Stomach (tissue), 9 donors: ENCODE data around the gene LDB2. TPM values are rescaled to one million over a fixed set of nuclear protein-coding genes. Genes with fewer than 3 reads are reported as not detected.
"Not testable (repeated sequence)": the region's sequence is repeated elsewhere in the genome, so short reads cannot be mapped to it uniquely, and the experiment has no call there.

Source experiments
- DNase-seq, 2 donors: peaks; one replicate each; pipeline versions ENCODE4 v3.0.0 to v3.0.0-alpha.2; 2013 to 2019
- H3K27ac ChIP-seq, 5 donors: fragments of 200-600 bp in 4 of 5; sonication (generic) in 4 of 5; one replicate each; pipeline ENCODE4 v1.5.1; 2013 to 2019; ENCODE audit warnings: mild to moderate bottlenecking in 1 of 5, moderate library complexity in 1 of 5
- H3K27me3 ChIP-seq, 3 donors: fragments of 200-600 bp; sonication (generic); one replicate each; pipeline ENCODE4 v1.5.1; 2017 to 2019; ENCODE audit warnings: mixed run types in 1 of 3
- H3K36me3 ChIP-seq, 4 donors: fragments of 200-600 bp; sonication (generic); 1 replicate in 3 of 4; 2 replicates in 1 of 4; pipeline ENCODE4 v1.5.1; 2016 to 2019
- H3K4me1 ChIP-seq, 4 donors: fragments of 200-600 bp; sonication (generic); one replicate each; pipeline ENCODE4 v1.5.1; 2016 to 2019
- H3K4me3 ChIP-seq, 4 donors: fragments of 200-600 bp; sonication (generic) in 3 of 4; one replicate each; pipeline ENCODE4 v1.5.1; 2016 to 2019; ENCODE audit warnings: mild to moderate bottlenecking in 1 of 4
- H3K9me3 ChIP-seq, 4 donors: fragments of 200-600 bp; sonication (generic); one replicate each; pipeline ENCODE4 v1.5.1; 2016 to 2019
- EP300 ChIP-seq: sonication (generic); formaldehyde crosslinking; IDR thresholded peaks from one replicate; pipeline ENCODE4 v1.6.1; 2017; ENCODE audit warnings: antibody characterized with exemption
- POLR2A ChIP-seq, 4 donors: fragments of 450-650 bp; IDR thresholded peaks; one replicate each; pipeline ENCODE4 v1.6.1; 2016; ENCODE audit warnings: antibody characterized with exemption in 4 of 4, control low read depth in 2 of 4, mild to moderate bottlenecking in 1 of 4, moderate library complexity in 1 of 4
- POLR2AphosphoS5 ChIP-seq, 3 donors: sonication (generic); formaldehyde crosslinking; IDR thresholded peaks; one replicate each; pipeline ENCODE4 v1.6.1; 2016; ENCODE audit warnings: antibody characterized with exemption in 3 of 3
- WGBS, 5 donors: extraction: QIAGEN DNeasy Blood & Tissue Kit in 3 of 5; methylation state at CpG; one replicate each; pipeline versions ENCODE4 v1.1.5 to v1.1.7; 2013 to 2018; 5-methylcytosine and 5-hydroxymethylcytosine counted together
- intact Hi-C: fragments of 100-400 bp; cut with DNase I; formaldehyde crosslinking; loops from one replicate; pipeline ENCODE4 v1.15.1; 2023; ENCODE audit warnings: low total_unique reads
- polyA plus RNA-seq, 3 donors: library from polyadenylated mRNA; stranded (reverse); fragments of 200-250 nt; gene quantifications; one replicate each; pipeline ENCODE4 v1.2.3, GENCODE V29; 2013
- total RNA-seq, 5 donors: library from RNA; depleted of rRNA; stranded (reverse); fragments of >200 nt; gene quantifications; one replicate each; pipeline versions ENCODE4 v1.1.0 to v1.2.3, GENCODE V29; 2014 to 2016
- TF ChIP-seq, protein P1 (sequence below), 7 experiments: fragments of 450-650 bp in 4 of 7; fragments of 200-600 bp in 3 of 7; sonication (generic) in 3 of 7; IDR thresholded peaks; one replicate each; pipeline ENCODE4 v1.5.1; 2016 to 2019; ENCODE audit warnings: antibody characterized with exemption in 7 of 7, control low read depth in 2 of 7, mild to moderate bottlenecking in 1 of 7
- donor health status: healthy with polysubstance abuse.
- donor health status: Bipolar disorder and iron deficiency.
- donor health status: healthy.

The LDB2 gene
- total and polyA plus RNA-seq, 8 donors: 6.2 to 63.3 (median 12.8) TPM

DNA sequence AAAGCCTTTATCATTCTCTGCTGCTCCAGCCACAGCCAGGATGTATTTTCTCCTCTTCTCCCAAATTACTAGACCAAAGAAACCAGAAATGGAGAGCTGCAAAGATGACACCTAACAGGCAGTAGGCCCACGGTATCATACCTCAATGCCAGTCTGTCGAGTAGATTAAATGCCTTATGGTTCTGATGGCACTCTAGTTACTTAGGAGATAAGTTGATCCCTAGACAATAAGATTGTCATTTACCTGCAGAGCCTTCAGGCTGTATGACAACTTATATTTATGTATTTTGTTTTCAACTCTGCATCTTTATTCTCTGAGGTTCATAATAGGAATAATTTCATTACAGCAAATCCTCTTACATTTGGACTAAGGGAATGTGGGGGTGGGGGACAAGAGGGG is 262.1 kb downstream of the LDB2 start:
- Histone ChIP-seq H3K4me3 (no peak overlapping the region), H3K27me3 (no peaks in the 10 kb centered on the region), H3K27ac (peak overlapping the region in 2 of 5 donors; percentile 10 to 65), H3K9me3 (peaks cover 0 to 5% (median 0%) of the 10 kb centered on the region in 4 donors), H3K36me3 (no peaks in the 10 kb centered on the region), H3K4me1 (peaks cover 0 to 9% (median 5%) of the 10 kb centered on the region in 4 donors)
- 75 to 89% (median 83%) methylated on average over 2 of the region's 2 CpGs for WGBS, 5 donors
- TF ChIP-seq POLR2AphosphoS5 (IDR thresholded peaks at IDR 0.05) (no peak), POLR2A (IDR thresholded peaks at IDR 0.05) (no peak), EP300 (no peak)
- TF ChIP-seq, protein P1, sequence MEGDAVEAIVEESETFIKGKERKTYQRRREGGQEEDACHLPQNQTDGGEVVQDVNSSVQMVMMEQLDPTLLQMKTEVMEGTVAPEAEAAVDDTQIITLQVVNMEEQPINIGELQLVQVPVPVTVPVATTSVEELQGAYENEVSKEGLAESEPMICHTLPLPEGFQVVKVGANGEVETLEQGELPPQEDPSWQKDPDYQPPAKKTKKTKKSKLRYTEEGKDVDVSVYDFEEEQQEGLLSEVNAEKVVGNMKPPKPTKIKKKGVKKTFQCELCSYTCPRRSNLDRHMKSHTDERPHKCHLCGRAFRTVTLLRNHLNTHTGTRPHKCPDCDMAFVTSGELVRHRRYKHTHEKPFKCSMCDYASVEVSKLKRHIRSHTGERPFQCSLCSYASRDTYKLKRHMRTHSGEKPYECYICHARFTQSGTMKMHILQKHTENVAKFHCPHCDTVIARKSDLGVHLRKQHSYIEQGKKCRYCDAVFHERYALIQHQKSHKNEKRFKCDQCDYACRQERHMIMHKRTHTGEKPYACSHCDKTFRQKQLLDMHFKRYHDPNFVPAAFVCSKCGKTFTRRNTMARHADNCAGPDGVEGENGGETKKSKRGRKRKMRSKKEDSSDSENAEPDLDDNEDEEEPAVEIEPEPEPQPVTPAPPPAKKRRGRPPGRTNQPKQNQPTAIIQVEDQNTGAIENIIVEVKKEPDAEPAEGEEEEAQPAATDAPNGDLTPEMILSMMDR (IDR thresholded peaks at IDR 0.05): no peak
- DNase-seq: no peak
- intact Hi-C loops: no loop called here

DNA sequence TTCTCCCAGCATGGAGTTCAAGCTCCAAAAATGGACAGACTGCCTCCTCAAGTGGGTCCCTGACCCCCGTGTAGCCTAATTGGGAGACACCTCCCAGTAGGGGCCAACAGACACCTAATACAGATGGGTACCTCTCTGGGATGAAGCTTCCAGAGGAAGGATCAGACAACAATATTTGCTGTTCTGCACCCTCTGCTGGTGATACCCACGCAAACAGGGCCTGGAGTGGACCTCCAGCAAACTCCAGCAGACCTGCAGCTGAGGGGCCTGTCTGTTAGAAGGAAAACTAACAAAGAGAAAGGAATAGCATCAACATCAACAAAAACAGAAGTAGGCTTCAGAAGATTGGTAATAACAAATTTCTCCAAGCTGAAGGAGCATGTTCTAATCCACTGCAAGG is 269.2 kb downstream of the LDB2 start:
- 87 to 92% (median 91%) methylated on average over 2 of the region's 2 CpGs for WGBS, 5 donors
- H3K27ac ChIP-seq, DNase-seq, H3K9me3 ChIP-seq, H3K4me1 ChIP-seq, H3K4me3 ChIP-seq, H3K27me3 ChIP-seq, intact Hi-C loops, H3K36me3 ChIP-seq: not testable (repeated sequence)

DNA sequence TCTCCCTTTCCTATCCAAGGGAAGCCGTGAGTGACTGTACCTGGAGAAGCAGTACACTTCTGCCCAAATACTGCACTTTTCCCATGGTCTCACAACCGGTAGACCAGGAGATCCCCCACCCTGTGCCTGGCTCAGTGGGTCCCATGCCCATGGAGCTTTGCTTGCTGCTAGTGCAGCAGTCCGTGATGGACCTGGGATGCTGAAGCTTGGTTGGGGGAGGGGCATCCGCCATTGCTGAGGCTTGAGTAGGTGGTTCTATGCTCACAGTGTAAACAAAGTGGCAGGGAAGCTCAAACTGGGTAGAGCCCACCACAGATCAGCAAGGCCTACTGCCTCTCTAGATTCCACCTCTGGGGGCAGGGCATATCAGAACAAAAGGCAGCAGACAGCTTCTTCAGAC is 269.6 kb downstream of the LDB2 start:
- H3K4me1 ChIP-seq, H3K9me3 ChIP-seq, intact Hi-C loops, H3K27ac ChIP-seq, H3K36me3 ChIP-seq, H3K4me3 ChIP-seq, DNase-seq, H3K27me3 ChIP-seq: not testable (repeated sequence)
- WGBS, 5 donors: 85 to 98% (median 95%) methylated on average over 4 of the region's 4 CpGs

DNA sequence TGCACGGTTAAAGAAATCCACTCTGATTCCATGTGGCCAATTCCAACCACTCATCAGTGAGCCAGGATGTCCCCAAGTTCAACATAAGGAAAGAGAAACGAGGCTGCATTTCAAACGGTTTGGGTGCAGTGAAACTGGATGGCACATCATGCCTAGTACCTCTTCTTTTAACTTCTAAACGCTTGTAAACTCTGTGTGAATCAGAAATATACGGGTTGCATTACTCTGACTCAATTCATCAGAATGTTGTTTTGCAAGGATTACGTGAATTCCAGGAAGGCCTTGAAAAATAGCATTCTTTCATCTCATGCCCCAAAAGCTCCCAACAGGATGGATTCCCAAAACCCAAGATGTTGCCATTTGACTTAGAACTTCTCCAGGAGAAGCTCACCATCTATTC is 270.4 kb downstream of the LDB2 start:
- 62 to 84% (median 81%) methylated on average over 6 of the region's 6 CpGs for WGBS, 5 donors
- H3K4me1 ChIP-seq: peaks cover 0 to 3% (median 0%) of the 10 kb centered on the region in 4 donors
- no peak for DNase-seq
- H3K27me3 ChIP-seq: no peaks in the 10 kb centered on the region
- TF ChIP-seq, protein P1 (IDR thresholded peaks at IDR 0.05): no peak
- TF ChIP-seq POLR2A (IDR thresholded peaks at IDR 0.05) (no peak), POLR2AphosphoS5 (IDR thresholded peaks at IDR 0.05) (peak in 1 of 3 donors; percentile 20), EP300 (no peak)
- H3K4me3 ChIP-seq: no peak overlapping the region
- no peaks in the 10 kb centered on the region for H3K36me3 ChIP-seq
- peak overlapping the region in 3 of 5 donors; percentile 20 to 55 (median 42) for H3K27ac ChIP-seq
- intact Hi-C loops: no loop called here
- no peaks in the 10 kb centered on the region for H3K9me3 ChIP-seq

DNA sequence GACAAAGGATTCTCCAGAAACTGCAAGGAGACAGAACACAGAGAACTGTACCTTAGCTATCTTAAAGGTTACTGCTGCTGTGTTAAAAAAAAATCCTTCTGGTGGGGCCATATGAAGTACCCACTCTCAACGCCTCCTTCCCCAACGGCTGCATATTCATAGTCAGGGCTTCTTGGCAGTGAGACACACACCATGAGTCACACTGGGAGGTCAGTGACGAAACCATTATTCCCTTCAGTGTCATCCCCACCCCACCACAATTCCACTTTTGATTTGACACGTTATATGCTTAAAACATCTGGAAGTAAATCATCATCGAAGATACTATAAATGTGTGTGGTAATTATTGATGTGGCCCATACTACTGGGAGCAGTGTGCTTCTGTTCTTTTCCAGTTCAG is 271.5 kb downstream of the LDB2 start:
- intact Hi-C loops: no loop called here
- H3K4me3 ChIP-seq: no peak overlapping the region
- DNase-seq: peak in 1 of 2 donors; percentile 34
- peak overlapping the region in 1 of 5 donors; percentile 55 for H3K27ac ChIP-seq
- H3K27me3 ChIP-seq: no peaks in the 10 kb centered on the region
- H3K9me3 ChIP-seq: no peaks in the 10 kb centered on the region
- WGBS, 5 donors: 57 to 70% (median 66%) methylated on average over 5 of the region's 5 CpGs
- H3K36me3 ChIP-seq: no peaks in the 10 kb centered on the region
- peaks cover 0 to 5% (median 0%) of the 10 kb centered on the region in 4 donors for H3K4me1 ChIP-seq
- TF ChIP-seq, protein P1 (IDR thresholded peaks at IDR 0.05): no peak
- TF ChIP-seq POLR2A (IDR thresholded peaks at IDR 0.05): no peak
- no peak for TF ChIP-seq POLR2AphosphoS5 (IDR thresholded peaks at IDR 0.05)
- no peak for TF ChIP-seq EP300
